ENCODE data around the gene ADAMTS13.
A peak's percentile ranks its signal among the peaks of the same experiment; 100 is the strongest.
"Not testable (repeated sequence)": the region's sequence is repeated elsewhere in the genome, so short reads cannot be mapped to it uniquely, and the experiment has no call there.

Gene ADAMTS13

DNA sequence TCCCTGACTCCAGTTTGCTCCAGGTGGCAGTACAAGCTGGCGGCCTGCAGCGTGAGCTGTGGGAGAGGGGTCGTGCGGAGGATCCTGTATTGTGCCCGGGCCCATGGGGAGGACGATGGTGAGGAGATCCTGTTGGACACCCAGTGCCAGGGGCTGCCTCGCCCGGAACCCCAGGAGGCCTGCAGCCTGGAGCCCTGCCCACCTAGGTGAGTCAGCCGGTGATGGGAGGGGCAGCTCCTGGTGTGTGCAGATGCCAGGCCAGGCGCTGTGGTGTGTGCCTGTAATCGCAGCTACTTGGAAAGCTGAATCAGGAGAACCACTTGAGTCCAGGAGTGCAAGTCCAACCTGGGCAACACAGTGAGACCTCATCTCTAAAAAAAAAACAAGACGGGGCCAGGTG, 27.6 kb downstream of the ADAMTS13 start:
- DNase-seq (ENCODE audit: low read depth, low spot score): peak; percentile 37
- no peak overlapping the region for H3K27ac ChIP-seq

GRCh38 chr9:133451865-133452264, 29.7 kb downstream of the ADAMTS13 start:
- not testable (repeated sequence) for DNase-seq (ENCODE audit: low read depth, low spot score); H3K27ac ChIP-seq

DNA sequence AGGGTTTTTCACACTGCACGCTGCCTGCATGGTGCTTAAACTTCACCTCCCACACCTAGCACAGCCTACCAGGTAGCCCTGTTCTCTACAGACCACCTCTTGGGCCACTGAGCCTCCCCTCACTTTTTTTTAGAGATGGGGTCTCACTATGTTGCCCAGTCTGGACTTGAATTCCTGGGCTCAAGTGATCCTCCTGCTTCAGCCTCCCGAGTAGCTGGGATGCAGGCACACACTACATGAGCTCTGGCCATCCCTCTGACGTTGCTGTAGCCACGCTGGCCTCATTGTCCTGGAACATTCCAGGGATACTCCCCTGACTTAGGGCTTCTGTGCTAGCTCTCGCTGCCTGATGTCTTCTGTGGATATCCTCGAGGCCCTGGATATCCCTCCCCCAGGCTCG, 30.4 kb downstream of the ADAMTS13 start:
- no peak overlapping the region for H3K27ac ChIP-seq
- DNase-seq (ENCODE audit: low read depth, low spot score): no peak

- no peak overlapping the region for H3K27ac ChIP-seq
- DNase-seq (ENCODE audit: low read depth, low spot score): no peak
Observed at GRCh38 chr9:133453651-133454050, 31.5 kb downstream of the ADAMTS13 start.

GRCh38 chr9:133454325-133454724, 32.2 kb downstream of the ADAMTS13 start:
- DNase-seq (ENCODE audit: low read depth, low spot score): no peak

DNA sequence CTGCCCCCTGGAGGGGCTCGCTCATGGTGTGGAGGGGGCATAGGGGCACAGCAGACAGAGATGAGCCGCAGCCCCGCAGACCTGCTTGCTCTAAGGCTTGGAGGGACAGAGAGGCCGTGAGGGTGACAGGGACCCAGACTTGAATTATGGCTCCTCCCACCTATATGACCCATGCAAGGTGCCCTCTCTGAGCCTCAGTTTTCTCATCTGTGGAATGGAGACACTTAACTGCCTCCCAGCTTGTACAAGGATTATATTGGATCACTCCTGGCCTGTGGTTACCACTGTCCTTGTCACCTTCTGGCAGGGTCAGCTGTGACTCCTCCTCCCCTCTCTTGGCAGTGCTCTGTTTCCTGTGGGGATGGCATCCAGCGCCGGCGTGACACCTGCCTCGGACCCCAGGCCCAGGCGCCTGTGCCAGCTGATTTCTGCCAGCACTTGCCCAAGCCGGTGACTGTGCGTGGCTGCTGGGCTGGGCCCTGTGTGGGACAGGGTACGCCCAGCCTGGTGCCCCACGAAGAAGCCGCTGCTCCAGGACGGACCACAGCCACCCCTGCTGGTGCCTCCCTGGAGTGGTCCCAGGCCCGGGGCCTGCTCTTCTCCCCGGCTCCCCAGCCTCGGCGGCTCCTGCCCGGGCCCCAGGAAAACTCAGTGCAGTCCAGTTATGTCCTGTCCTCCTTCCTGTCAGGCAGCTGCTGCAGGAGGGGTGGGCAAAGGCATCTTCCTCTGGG, 32.9 kb downstream of the ADAMTS13 start:
- DNase-seq (ENCODE audit: low read depth, low spot score): no peak

More at GRCh38 chr9:133454325-133454724, 32.2 kb downstream of the ADAMTS13 start:
- H3K27ac ChIP-seq: no peak overlapping the region

DNA sequence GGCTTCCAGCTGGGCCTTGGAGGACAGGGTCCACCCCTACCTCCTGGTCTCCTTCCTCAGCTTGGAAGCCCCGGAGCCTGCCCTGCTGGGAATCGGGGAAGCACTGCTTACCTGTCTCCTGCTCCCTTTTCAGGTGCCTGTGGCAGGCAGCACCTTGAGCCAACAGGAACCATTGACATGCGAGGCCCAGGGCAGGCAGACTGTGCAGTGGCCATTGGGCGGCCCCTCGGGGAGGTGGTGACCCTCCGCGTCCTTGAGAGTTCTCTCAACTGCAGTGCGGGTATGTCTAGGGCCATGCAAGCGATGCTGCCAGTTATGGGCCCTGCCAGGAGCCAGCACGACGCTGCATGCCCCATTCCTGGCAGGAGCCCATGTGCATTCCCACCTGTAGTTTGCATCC, 33.8 kb downstream of the ADAMTS13 start:
- no peak for DNase-seq (ENCODE audit: low read depth, low spot score)
- no peak overlapping the region for H3K27ac ChIP-seq

More for the DNA sequence above, 32.9 kb downstream of the ADAMTS13 start:
- no peak overlapping the region for H3K27ac ChIP-seq

DNA sequence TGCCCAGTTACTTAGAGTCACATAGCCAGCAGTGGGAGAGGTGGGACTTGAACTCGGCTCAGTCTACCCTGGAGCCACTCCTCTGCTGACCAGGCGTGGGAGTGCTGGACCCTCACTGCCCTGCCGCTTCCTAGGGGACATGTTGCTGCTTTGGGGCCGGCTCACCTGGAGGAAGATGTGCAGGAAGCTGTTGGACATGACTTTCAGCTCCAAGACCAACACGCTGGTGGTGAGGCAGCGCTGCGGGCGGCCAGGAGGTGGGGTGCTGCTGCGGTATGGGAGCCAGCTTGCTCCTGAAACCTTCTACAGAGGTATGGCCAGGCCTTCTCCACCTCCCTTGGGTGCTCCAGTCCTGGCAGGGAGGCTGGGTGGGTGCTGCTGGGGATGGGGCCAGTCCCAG, 34.2 kb downstream of the ADAMTS13 start:
- no peak overlapping the region for H3K27ac ChIP-seq
- DNase-seq (ENCODE audit: low read depth, low spot score): no peak

DNA sequence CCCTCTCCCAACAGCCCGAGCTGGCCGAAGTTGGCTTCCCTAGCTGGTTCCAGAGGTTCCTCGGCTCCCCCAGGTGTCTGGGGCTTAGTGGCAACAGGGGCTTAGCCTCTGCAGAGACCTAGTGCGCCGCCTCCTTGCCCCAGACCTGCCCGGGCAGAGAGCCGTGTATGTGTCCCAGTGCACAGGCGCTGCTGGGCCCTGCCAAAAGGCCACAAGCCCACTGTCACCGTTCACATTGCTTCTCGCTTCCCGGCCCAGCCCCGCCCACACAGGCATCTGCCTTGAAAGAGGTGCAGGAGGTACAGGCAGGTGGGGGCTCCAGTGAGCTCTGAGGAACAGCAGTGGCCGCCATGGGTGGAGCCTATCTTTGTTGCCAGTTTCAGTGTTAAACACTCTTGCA, 35.1 kb downstream of the ADAMTS13 start:
- no peak overlapping the region for H3K27ac ChIP-seq
- DNase-seq (ENCODE audit: low read depth, low spot score): no peak

- H3K27ac ChIP-seq: no peak overlapping the region
- no peak for DNase-seq (ENCODE audit: low read depth, low spot score)
Observed at GRCh38 chr9:133457748-133458147, 35.6 kb downstream of the ADAMTS13 start.

DNA sequence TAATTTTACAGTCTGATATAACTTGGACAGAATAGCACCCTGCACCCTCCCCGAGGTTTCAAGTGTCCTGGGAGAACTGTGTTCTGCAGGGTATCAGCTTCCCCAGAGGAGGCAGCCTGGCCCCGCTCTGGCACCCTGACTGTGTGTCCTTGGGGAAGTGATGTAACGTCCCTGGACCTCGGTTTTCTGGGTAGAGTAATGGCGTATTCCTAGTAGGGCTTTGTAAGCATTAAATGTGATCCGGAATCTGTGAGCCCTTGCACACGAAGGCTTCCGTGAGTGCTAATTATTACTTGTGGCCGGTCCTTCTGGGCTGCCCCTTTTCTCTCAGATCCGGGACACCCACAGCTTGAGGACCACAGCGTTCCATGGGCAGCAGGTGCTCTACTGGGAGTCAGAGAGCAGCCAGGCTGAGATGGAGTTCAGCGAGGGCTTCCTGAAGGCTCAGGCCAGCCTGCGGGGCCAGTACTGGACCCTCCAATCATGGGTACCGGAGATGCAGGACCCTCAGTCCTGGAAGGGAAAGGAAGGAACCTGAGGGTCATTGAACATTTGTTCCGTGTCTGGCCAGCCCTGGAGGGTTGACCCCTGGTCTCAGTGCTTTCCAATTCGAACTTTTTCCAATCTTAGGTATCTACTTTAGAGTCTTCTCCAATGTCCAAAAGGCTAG, 36.6 kb downstream of the ADAMTS13 start:
- H3K27ac ChIP-seq: no peak overlapping the region
- DNase-seq (ENCODE audit: low read depth, low spot score): no peak

DNA sequence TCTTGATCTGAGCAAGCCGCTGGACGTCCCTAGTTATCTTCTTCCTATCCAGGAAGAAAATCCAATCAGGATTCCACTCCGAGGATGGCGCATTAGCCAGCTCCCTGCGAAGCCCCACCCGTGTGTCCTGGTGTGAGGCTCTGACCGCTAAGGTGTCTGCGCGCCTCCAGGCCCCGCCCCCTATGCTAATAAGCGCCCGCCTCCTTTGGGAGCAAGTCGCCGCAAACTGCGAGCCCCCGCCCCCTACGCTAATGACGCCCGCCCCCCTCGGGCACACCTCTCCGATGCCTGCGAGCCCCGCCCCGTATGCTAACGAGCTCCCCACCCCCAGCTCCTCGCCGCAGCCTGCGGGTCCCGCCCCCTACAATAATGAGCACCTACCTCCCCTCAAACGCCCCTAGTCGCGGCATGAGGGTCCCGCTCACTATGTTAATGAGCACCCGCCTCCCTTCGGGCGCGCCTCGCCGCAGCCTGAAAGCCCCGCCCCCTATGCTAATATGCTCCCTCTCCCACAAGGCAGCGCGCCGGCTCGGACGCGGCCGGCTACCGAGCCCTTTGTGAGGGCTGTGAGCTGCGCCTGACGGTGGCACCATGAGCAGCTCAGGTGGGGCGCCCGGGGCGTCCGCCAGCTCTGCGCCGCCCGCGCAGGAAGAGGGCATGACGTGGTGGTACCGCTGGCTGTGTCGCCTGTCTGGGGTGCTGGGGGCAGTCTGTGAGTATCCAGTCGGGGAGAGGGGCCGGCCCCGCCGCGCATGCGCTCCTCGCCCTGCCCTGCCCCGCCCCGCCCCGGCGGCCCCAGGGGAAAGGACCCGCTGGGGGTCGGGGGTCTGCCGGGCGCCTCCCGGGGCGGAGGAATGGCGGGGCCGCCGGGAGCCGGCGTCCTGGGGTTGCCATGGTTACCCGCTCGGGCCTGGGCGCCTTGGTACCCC, 37.6 kb downstream of the ADAMTS13 start, which contains the start of gene CACFD1:
Gene CACFD1 (plus strand): TSS at position 503 of the 929 bp plus-strand sequence. CDS start 89 bp downstream, at position 592.
- DNase-seq (ENCODE audit: low read depth, low spot score): peak; percentile 72
- H3K27ac ChIP-seq: peak within 1 kb of the TSS; percentile 74

DNA sequence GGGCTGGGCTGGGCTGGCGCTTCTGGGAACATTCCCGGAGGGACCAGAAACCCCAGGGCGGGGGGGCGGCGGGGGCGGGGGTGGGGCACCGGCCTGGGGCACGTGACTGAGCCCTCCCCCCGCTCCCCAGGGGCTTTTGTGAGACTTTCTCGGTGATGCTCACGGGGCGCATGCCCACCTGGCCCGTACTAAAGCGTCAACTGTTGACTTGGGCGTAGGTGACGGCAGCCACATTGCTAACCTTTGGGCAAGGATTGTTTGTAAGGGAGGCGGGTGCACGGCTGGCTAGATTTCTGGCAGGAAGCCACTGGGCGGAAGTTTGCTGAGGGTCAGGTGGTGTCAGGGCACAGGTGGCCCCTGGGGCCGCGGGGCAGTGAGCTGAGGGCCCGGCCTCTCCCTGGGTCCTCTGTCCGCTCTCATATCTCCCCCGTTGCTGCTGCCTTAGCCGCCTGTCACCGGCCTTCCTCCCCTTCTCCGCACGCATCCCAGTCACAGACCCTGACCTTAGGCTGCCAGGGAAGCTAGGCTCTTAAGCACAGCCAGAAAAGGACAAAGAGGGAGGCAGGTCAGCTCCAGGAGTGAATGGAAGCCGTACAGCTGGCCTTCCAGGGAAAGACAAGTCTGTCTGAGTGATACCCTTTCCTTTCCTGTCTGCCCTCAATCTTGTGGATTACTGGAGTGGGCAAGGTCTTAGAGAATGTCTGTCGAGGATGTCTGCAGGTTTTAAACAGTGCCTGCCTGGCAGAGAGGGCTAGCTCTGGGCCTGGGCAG, 38.4 kb downstream of the ADAMTS13 start:
- peak overlapping the region; percentile 74 for H3K27ac ChIP-seq
- DNase-seq (ENCODE audit: low read depth, low spot score): no peak

- H3K27ac ChIP-seq: no peak overlapping the region
- DNase-seq (ENCODE audit: low read depth, low spot score): no peak
Observed at GRCh38 chr9:133461975-133462374, 39.8 kb downstream of the ADAMTS13 start.

GRCh38 chr9:133463234-133463863, 41.2 kb downstream of the ADAMTS13 start:
- H3K27ac ChIP-seq: no peak overlapping the region
- no peak for DNase-seq (ENCODE audit: low read depth, low spot score)

GRCh38 chr9:133463864-133464615, 41.9 kb downstream of the ADAMTS13 start:
- H3K27ac ChIP-seq: no peak overlapping the region
- no peak for DNase-seq (ENCODE audit: low read depth, low spot score)

DNA sequence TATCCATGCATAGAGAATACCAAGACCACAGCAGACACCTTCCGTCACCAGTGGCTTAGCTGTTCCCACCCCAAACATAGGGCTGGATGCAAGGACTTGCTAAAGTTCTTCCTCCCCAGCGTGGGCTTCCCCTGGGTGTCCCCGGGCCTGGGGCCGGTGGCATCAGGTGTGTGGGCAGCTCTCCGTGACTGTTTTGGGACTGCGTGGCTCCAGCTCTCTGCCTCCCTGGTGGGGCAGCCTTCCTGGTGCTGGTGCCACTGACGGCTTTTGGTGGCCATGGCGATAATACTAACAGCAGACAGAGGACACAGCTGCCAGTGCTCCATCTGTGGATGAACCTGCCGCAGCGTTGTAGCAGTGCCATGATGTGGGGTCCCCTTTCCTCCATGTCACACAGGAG, 42.5 kb downstream of the ADAMTS13 start:
- no peak overlapping the region for H3K27ac ChIP-seq
- no peak for DNase-seq (ENCODE audit: low read depth, low spot score)

GRCh38 chr9:133465984-133466383, 43.8 kb downstream of the ADAMTS13 start:
- no peak overlapping the region for H3K27ac ChIP-seq
- no peak for DNase-seq (ENCODE audit: low read depth, low spot score)

DNA sequence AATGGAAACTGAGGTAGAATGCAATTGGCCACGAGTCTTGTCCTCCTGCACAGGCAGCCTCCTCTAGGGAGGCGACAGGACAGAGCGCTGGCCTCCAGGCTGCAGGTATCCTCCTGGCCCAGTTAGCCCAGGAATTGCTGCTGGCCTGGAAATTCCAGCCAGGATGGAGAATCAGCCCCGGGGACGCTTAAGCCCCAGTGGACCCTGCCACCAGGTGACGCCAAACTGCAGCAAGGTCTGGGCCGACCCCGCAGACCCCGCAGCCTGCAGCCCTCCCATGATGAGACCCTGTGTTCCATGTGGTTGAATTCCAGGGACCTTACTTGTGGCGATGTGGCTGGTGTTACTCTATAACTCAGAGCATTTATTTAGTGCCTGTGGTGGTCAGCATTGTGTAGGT, 44.9 kb downstream of the ADAMTS13 start:
- no peak for DNase-seq (ENCODE audit: low read depth, low spot score)
- no peak overlapping the region for H3K27ac ChIP-seq

All from epithelial cell of prostate (primary cell).